Ovary (tissue), 9 donors: ENCODE results near the gene ASMT. TPM values are rescaled to one million over a fixed set of nuclear protein-coding genes. Genes with fewer than 3 reads are reported as not detected.

Experiments
- DNase-seq, 5 donors: peaks; one replicate each; pipeline ENCODE4 v3.0.0-alpha.2; 2019 to 2020
- H3K27ac ChIP-seq, 2 donors: fragments of 200-600 bp; one replicate each; pipeline versions ENCODE4 v1.5.1 to v1.8.0; 2019 to 2022
- H3K27me3 ChIP-seq: fragments of 200-600 bp; one replicate; pipeline ENCODE4 v1.8.0; 2022
- H3K36me3 ChIP-seq: fragments of 200-600 bp; sonication (generic); one replicate; pipeline ENCODE4 v1.5.1; 2019
- H3K4me1 ChIP-seq: one replicate; pipeline ENCODE4 v1.8.1; 2013; ENCODE audit warnings: mild to moderate bottlenecking, moderate library complexity; ENCODE audit not compliant: insufficient read depth
- H3K4me3 ChIP-seq: fragments of 200-600 bp; sonication (generic); one replicate; pipeline ENCODE4 v1.5.1; 2017
- H3K9me3 ChIP-seq, 2 donors: fragments of 200-600 bp in 1 of 2; sonication (generic) in 1 of 2; one replicate each; pipeline versions ENCODE4 v1.5.1 to v1.8.1; 2013 to 2019; ENCODE audit warnings: mild to moderate bottlenecking in 1 of 2, moderate library complexity in 1 of 2
- EP300 ChIP-seq: sonication (generic); formaldehyde crosslinking; IDR thresholded peaks from one replicate; pipeline ENCODE4 v1.6.1; 2017; ENCODE audit warnings: antibody characterized with exemption
- POLR2A ChIP-seq: fragments of 450-650 bp; IDR thresholded peaks from one replicate; pipeline ENCODE4 v1.6.1; 2017; ENCODE audit warnings: antibody characterized with exemption, mild to moderate bottlenecking, moderate library complexity
- WGBS, 3 donors: extraction: QIAGEN DNeasy Blood & Tissue Kit in 1 of 3; methylation state at CpG; one replicate each; pipeline versions ENCODE4 v1.1.5 to v1.1.7; 2013 to 2017; 5-methylcytosine and 5-hydroxymethylcytosine counted together
- intact Hi-C, 4 donors: fragments of 100-400 bp; cut with DNase I; formaldehyde crosslinking; loops; one replicate each; pipeline versions ENCODE4 v1.11.0 to v1.15.1; 2022 to 2023
- polyA plus RNA-seq, 2 donors: library from polyadenylated mRNA; stranded (reverse); fragments of 200-250 nt in 1 of 2; fragments of 350-450 nt in 1 of 2; fragmentation: Illumina TruSeq in 1 of 2; extraction: RNeasy Lipid Tissue Mini Kit (QIAGEN cat#74804) in 1 of 2; gene quantifications; one replicate each; pipeline ENCODE4 v1.2.3, GENCODE V29; 2013 to 2014
- total RNA-seq, 7 donors: library from RNA; depleted of rRNA in 2 of 7; stranded (reverse); fragments of >200 nt in 2 of 7; fragmentation: NEBNext Ultra II Directional in 3 of 7; extraction: Animal tissue kit (Norgen Biotek cat#: 25700) in 3 of 7; gene quantifications; one replicate each; pipeline versions ENCODE4 v1.1.0 to v1.2.4, GENCODE V29; 2016 to 2023
- TF ChIP-seq, protein P1 (sequence below), 3 donors: fragments of 450-650 bp in 2 of 3; fragments of 200-600 bp in 1 of 3; IDR thresholded peaks; one replicate each; pipeline versions ENCODE4 v1.5.1 to v1.8.0; 2016 to 2022; ENCODE audit warnings: antibody characterized with exemption in 3 of 3, mild to moderate bottlenecking in 1 of 3
- donor health status: DM: no; HTN: no; CAD: no; lungs with moderate emphysema.
- donor health status: DM: no; HTN: no; CAD: no.
- donor health status: Bipolar disorder and iron deficiency.
- donor health status: DM: yes; HTN: yes; CAD: no.
- donor health status: DM: no; HTN: no; CAD: no.
- donor health status: DM: yes; HTN: yes; CAD: no.

Gene ASMT
- total and polyA plus RNA-seq, 9 donors, result 0.23 to 0.50 (median 0.38) TPM; not detected in 4

DNA sequence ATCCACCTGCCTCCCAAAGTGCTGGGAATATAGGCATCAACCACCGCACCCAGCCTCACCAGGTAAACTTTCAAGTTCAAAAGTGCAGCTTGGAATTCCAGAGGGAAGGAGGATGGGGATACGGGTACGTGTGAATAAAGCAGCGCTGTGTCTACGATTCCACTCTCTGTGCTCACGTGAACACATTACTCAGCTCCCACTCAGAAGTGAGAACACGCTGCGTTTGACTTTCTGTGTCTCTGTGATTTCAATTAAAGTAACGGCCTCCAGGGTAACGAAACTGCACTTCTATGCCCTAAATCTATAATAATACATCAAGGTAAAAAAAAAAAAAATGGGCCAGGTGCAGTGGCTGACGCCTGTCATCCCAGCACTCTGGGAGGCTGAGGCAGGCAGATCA, 8.4 kb upstream of the ASMT start:
- intact Hi-C loops, result no loop called here
- Histone ChIP-seq H3K4me3 (no peak overlapping the region), H3K4me1 (no peaks in the 10 kb centered on the region), H3K9me3 (no peaks in the 10 kb centered on the region), H3K36me3 (no peaks in the 10 kb centered on the region), H3K27ac (no peak overlapping the region), H3K27me3 (no peaks in the 10 kb centered on the region)
- WGBS, 3 donors, result 87 to 94% (median 89%) methylated on average over 11 of the region's 11 CpGs
- DNase-seq, result no peak
- TF ChIP-seq, protein P1, sequence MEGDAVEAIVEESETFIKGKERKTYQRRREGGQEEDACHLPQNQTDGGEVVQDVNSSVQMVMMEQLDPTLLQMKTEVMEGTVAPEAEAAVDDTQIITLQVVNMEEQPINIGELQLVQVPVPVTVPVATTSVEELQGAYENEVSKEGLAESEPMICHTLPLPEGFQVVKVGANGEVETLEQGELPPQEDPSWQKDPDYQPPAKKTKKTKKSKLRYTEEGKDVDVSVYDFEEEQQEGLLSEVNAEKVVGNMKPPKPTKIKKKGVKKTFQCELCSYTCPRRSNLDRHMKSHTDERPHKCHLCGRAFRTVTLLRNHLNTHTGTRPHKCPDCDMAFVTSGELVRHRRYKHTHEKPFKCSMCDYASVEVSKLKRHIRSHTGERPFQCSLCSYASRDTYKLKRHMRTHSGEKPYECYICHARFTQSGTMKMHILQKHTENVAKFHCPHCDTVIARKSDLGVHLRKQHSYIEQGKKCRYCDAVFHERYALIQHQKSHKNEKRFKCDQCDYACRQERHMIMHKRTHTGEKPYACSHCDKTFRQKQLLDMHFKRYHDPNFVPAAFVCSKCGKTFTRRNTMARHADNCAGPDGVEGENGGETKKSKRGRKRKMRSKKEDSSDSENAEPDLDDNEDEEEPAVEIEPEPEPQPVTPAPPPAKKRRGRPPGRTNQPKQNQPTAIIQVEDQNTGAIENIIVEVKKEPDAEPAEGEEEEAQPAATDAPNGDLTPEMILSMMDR (IDR thresholded peaks at IDR 0.05), result no peak
- TF ChIP-seq POLR2A (no peak), EP300 (no peak)

DNA sequence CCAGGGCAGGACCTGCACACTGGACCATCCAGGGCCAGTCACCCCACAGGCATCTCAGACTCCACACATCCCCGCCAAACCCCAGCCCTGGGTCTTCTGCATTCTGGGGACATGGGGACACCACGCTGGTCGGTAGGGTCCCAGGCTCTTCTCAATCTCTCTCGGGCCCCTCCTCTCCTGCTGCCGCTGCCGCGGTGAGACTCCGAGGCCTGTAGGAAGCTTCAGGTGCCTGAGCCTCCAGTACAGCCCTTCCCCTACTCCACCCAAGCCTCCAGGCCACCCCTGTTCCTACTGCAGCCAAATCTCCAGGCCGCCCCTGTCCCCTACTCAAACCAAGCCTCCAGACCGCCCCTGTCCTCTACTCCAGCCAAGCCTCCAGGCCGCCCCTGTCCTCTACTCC, 5.5 kb upstream of the ASMT start:
- no peaks in the 10 kb centered on the region for H3K27me3 ChIP-seq
- intact Hi-C loops, result no loop called here
- H3K9me3 ChIP-seq, result no peaks in the 10 kb centered on the region
- TF ChIP-seq, protein P1 (IDR thresholded peaks at IDR 0.05), result no peak
- TF ChIP-seq POLR2A (no peak), EP300 (no peak)
- WGBS, 3 donors, result 88 to 92% (median 91%) methylated on average over 10 of the region's 11 CpGs
- no peaks in the 10 kb centered on the region for H3K4me1 ChIP-seq
- no peaks in the 10 kb centered on the region for H3K36me3 ChIP-seq
- no peak for DNase-seq
- H3K4me3 ChIP-seq, result no peak overlapping the region
- no peak overlapping the region for H3K27ac ChIP-seq

DNA sequence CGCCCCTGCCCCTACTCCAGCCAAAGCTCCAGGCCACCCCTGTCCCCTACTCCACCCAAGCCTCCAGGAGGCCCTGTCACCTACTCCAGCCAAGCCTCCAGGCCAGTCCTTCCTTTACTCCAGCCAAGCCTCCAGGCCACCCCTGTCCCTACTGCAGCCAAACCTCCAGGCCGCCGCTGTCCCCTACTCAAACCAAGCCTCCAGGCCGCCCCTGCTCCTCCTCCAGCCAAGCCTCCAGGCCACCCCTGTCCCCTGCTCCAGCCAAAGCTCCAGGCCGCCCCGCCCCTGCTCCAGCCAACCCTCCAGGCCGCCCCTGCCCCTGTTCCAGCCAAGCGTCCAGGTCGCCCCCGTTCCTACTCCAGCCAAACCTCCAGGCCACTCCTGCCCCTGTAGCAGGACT, 5.1 kb upstream of the ASMT start:
- no peak overlapping the region for H3K27ac ChIP-seq
- 73 to 91% (median 75%) methylated on average over 9 to 10 of the region's 10 CpGs for WGBS, 3 donors
- DNase-seq, result no peak
- no peaks in the 10 kb centered on the region for H3K36me3 ChIP-seq
- H3K27me3 ChIP-seq, result no peaks in the 10 kb centered on the region
- no peak for TF ChIP-seq EP300
- TF ChIP-seq, protein P1 (IDR thresholded peaks at IDR 0.05), result no peak
- TF ChIP-seq POLR2A, result no peak
- intact Hi-C loops, result no loop called here
- no peaks in the 10 kb centered on the region for H3K9me3 ChIP-seq
- no peak overlapping the region for H3K4me3 ChIP-seq
- H3K4me1 ChIP-seq, result no peaks in the 10 kb centered on the region

DNA sequence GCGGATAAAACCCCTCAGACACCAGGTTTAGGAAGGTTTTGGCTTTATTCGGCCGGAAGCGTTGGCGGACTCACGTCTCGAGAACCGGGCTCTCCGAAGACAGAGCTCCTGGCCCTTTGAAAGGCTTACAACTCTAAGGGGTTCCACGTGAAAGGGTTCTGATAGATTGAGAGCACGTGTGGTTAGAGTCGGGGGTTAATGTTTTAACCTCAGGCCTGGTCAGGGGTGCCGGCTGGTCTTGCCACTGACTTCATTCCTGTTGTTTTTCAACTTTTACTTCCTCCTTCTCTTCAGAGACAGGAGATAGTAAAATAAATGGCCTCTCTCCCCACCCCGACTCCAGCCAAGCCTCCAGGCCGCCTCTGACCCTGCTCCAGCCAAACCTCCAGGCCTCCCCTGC, 4.7 kb upstream of the ASMT start:
- Histone ChIP-seq H3K9me3 (no peaks in the 10 kb centered on the region), H3K27me3 (no peaks in the 10 kb centered on the region), H3K4me1 (no peaks in the 10 kb centered on the region), H3K4me3 (no peak overlapping the region), H3K36me3 (no peaks in the 10 kb centered on the region), H3K27ac (no peak overlapping the region)
- TF ChIP-seq, protein P1 (IDR thresholded peaks at IDR 0.05), result no peak
- 75 to 80% (median 76%) methylated on average over 15 of the region's 15 CpGs for WGBS, 3 donors
- no peak for DNase-seq
- intact Hi-C loops, result no loop called here

DNA sequence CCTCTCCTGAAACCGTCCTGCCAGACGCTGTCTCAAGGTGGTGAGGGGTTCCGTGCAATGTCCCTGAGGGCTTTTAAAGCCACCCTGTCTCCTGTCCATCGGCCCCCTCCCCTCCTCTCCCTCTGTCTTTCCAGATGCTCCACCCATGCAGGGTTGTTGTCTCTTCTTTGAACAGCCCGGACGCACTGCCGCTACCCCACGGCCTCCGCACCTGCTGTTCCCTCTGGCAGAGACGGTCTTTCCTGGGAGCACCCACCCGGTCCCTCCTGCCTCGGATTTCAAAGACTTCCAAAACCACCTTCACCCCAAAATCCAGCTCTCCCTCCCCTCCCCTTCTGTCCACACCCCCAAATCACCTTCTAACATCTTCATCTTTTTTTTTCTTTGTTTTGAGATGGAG, 4.1 kb upstream of the ASMT start:
- no peak overlapping the region for H3K27ac ChIP-seq
- TF ChIP-seq POLR2A, result no peak
- TF ChIP-seq, protein P1 (IDR thresholded peaks at IDR 0.05), result no peak
- no peak for TF ChIP-seq EP300
- H3K4me1 ChIP-seq, result no peaks in the 10 kb centered on the region
- no peak overlapping the region for H3K4me3 ChIP-seq
- intact Hi-C loops, result no loop called here
- H3K36me3 ChIP-seq, result no peaks in the 10 kb centered on the region
- DNase-seq, result no peak
- 81 to 87% (median 85%) methylated on average over 12 of the region's 12 CpGs for WGBS, 3 donors
- no peaks in the 10 kb centered on the region for H3K27me3 ChIP-seq
- no peaks in the 10 kb centered on the region for H3K9me3 ChIP-seq
